ENCODE data around the gene PI4KA.
A peak's percentile ranks its signal among the peaks of the same experiment; 100 is the strongest.

PI4KA gene

GRCh38 chr22:20814221-20814808 is 44.3 kb downstream of the PI4KA start:
- DNase-seq: no peak

DNA sequence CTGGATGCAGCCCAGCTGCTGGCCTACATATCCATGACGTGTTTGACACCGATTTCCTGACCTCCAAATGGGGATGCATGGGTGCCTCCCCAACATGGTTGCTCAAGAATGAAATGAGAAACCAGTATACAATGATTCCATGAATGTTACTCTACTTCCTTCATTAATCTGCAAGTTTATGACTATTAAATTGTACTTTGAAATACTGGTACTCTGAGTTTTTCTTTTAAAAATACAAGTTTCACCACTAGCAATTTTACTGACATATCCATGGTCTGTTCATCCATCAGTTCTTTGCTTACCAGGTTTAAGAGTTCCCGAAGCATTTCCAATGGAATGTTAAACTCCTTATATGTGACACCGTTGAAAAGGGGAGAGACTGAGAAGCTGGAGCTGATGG is 45.6 kb downstream of the PI4KA start:
- no peak for DNase-seq

GRCh38 chr22:20811971-20812660 is 46.5 kb downstream of the PI4KA start:
- no peak for DNase-seq

- DNase-seq: no peak
These were observed 47.4 kb downstream of the PI4KA start for GRCh38 chr22:20811171-20811570.

GRCh38 chr22:20810645-20811044 is 48.0 kb downstream of the PI4KA start:
- peak in 1 of 2 experiments; percentile 5 for DNase-seq

- DNase-seq: no peak
These were observed 48.9 kb downstream of the PI4KA start for GRCh38 chr22:20809538-20810185.

- DNase-seq: no peak
These were observed 49.8 kb downstream of the PI4KA start for GRCh38 chr22:20808844-20809243.

- DNase-seq: no peak
These were observed 51.3 kb downstream of the PI4KA start for GRCh38 chr22:20807315-20807752.

- no peak for DNase-seq
These were observed 52.6 kb downstream of the PI4KA start for GRCh38 chr22:20805972-20806471.

DNA sequence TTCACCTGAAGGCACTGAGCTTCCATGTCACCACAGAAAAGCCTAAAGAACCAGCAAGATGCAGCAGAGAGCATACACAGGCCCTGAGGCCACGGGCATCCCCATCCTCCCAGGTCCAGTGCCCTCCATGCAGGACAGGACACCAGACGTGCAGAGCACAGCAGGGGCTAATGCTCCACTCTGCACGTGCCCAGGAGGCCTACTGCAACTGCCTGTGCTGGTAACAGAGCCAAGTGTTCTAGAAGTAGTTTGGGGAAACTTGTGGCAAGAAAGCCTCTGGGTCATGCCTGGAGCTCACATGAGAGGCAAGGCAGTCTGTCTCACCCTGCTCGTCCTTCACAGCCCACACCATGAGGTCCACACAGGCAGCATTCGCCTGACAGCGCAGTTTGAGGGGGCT is 54.0 kb downstream of the PI4KA start:
- no peak for DNase-seq

DNA sequence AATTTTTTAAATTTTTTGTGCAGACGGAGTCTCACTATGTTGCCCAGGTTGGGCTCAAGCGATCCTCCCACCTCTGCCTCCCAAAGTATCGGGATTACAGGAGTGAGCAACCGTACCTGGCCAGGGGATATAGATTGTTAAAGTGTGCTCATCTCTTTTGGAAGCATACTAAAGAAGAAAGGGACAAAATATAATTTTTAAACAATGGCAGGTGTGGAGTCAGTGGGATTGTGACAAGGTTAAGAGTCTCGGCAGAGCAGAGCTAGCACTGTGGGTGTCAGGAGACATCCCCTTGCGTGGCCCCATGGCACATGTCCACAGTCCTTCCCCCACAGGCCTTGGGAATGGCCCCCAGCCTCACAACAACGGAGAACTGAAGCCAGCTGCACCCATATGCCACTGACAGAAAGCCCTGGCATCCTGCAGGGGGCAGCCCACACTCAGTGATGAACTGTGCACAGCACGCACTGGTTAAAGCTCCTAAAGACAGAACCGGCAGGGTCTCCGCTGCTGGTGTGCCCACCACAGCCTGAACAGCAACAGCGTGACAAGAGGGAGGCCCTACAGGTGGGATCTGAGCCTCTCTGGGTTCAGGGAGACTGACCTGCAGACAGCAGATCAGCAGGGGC is 54.8 kb downstream of the PI4KA start:
- peak; percentile 10 to 26 for DNase-seq

GRCh38 chr22:20802922-20803553 is 55.6 kb downstream of the PI4KA start:
- no peak for DNase-seq

GRCh38 chr22:20802452-20802851 is 56.2 kb downstream of the PI4KA start:
- DNase-seq: no peak

- no peak for DNase-seq
These were observed 59.2 kb downstream of the PI4KA start for GRCh38 chr22:20799449-20799848.

DNA sequence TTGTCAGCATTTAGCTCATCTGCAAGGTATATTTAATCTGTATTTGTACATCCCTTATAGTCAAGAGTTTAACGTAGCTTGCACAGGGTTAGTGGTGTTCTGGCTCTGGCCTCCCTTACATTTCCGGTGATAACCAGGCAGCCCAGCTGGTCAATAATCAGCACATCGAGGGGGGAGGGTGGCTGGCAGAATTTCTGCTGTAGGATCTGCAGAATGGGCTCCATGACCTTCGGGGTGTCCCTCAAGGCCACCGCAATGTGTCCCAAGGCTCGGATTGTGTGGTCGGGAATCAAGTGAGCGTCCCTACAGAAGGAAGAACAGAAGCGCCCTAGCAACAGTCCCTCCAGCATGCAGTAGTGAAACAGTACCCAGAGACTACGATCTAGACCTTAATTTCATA is 59.6 kb downstream of the PI4KA start:
- DNase-seq: no peak

DNA sequence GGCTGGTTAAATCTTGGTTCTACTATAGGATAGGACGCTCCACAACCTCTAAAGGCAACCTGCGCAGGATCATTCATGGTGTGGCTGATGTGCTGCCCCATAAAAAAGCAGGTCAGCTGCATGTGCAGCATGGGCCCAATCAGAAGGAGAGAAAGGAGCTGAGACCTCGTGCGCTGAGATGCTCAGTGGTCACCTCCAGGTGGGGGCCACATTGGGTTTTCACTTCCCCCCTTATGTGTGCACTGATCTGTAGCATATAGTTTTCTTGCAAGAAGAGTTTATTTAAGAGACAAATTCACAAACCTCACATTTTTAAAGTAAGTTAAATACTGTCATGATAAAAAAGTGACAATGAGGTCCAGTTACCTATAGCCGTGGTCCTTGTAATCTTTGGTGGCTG is 60.4 kb downstream of the PI4KA start:
- no peak for DNase-seq

- DNase-seq: no peak
These were observed 61.9 kb downstream of the PI4KA start for GRCh38 chr22:20796731-20797130.

GRCh38 chr22:20794650-20795413 is 63.8 kb downstream of the PI4KA start:
- no peak for DNase-seq

DNA sequence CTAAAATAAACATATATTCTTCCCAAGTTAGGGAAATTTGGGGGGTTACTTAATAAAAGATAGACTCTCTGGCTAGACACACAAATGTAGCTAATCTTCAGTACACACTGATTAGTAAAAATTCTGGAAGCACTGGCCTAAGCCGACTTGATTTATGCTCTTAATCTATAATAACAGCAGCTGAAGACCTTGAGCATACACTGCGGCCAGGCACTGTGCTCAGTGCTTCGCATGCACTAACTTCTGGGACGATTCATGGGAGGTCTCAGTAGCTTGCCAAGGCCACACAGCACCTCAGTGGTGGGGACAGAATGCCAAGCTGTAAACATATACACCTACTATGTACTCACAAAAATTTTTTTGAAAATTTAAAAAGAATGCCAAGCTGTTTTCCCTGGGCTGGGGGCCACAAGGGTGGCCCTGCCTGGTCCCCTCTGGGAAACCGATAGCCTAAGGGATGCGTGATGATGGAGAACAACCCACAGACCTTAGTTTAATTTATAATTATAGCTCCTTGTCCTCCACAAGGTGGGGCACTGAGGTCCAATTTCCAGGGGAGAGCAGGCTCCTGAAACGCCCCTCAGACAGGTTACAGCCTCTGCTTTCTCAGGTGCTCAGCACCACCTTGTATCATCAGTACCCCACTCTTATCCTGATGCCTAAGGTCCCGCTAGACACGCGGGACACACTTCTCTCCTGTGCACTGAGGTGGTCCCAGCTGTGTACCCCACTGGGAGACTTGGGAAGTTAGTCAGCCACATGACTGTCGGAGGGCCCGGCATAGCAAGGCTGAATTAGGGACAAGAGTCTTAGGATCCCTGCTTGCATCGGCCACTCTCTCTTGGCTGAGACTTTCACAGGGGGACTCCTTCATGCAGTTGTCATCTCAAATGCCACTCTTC is 64.6 kb downstream of the PI4KA start:
- DNase-seq: no peak

GRCh38 chr22:20792966-20793728 is 65.5 kb downstream of the PI4KA start:
- no peak for DNase-seq

Measured in stimulated activated CD4-positive, alpha-beta T cell treated with anti-CD3 and anti-CD28 coated beads, Interleukin-4, amount 100 ng/mL, for 4 hours (primary cell).